Measurements from ENCODE around the gene TTI1.
A peak's percentile ranks its signal among the peaks of the same experiment; 100 is the strongest.
"Not testable (repeated sequence)": the region's sequence is repeated elsewhere in the genome, so short reads cannot be mapped to it uniquely, and the experiment has no call there.

Gene TTI1

DNA sequence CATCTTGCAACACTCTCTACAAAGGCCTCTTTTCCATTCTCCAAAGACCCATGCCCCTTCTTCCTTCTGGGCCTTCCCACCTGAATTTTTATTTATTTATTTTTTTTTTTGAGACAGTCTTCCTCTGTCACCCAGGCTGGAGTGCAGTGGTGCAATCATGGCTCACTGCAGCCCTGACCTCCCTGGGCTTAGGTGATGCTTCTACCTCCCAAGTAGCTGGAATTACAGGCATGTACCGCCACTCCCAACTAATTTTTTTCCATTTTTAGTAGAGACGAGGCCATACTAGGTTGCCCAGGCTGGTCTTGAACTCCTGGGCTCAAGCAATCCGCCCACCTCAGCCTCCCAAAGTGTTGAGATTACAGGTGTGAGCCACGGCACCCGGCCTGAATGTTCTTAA is 23.8 kb downstream of the TTI1 start:
- DNase-seq (ENCODE audit: low spot score), result not testable (repeated sequence)

DNA sequence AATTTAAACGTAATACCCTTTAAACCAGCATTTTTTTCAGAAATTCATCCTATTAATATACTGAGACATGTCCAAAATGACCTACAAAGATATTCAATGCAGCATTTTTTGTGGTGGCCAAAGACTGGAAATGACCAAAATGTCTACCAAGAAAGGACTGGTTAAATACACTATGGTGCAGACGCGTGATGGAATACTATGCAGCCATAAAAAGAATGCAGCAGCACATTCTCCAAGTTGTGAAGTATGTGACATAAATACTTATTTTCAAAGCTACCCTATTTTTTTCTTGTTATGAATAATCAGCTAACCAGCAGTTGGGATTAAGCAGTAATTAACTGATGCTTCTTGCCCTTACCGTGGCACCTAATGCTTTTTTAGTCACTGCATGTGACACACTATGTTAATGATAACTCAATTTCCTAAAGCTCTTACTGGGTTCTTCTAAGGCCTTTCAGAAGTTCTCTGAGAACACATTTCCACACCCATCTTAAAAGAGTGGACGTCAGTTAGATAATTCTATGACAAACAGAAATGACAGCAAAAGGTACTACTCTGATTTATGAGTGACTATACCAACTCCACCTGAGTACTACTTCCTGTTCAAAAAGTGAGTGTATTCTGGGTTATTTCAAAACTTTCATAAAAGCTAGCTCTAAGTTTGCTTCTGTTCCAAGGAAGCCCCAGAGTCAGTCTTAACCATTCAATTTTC is 24.9 kb downstream of the TTI1 start:
- no peak for DNase-seq (ENCODE audit: low spot score)

DNA sequence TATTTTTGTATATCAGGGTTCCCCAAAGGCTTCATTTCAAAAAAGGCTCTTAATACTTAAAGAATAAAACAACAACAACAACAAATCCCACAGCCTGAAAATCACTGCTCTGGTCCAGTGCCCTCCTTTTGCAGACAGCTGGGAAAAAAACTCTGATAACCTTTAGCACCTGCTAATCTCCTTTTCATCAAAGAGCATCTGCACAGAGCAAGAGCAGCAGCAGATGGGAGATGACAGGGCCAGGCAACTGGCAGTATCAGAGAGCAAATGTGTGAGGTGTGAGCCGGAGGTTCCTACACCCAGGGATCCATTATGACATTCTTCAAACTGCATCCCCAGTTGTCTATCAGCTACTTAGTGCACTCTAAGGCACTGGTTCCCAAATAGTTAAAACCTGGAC is 25.7 kb downstream of the TTI1 start:
- no peak for DNase-seq (ENCODE audit: low spot score)

DNA sequence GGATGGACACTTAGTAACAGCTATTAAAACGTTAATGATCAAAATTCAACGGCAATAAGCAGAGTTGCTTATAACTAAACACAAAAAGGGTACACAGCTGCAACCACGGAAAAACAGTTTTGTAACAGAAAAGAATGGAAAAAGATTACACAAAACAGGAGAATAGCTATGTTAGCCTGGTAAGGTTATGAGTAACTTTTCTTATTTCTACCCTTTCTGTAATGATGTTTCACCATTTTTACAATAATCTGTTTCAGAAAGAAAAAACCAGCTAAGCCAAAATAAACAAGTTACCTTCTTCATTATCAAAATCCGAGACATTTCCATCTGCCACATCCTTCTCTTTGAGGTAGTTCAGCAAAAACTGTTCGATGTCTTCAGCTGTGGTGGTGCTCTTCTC is 27.4 kb downstream of the TTI1 start:
- DNase-seq (ENCODE audit: low spot score), result no peak

DNA sequence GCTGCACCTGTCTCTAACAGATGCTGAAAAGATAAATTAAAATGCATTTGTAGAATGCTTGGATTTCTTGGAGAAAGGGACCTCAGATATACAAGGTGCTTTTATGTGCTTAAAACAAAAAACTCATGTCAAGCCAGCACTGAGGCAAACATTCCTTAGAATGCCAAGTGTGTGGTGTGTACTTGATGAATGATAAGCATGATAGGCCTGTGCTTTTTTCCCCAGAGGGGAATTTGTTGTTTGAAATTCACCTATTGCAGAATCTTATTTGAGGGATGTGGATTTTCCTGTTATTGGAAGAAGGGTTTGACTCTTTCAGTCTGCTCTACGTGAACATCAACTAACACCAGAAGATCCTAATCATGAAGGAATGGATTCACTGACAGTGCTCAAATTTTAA is 28.8 kb downstream of the TTI1 start:
- no peak for DNase-seq (ENCODE audit: low spot score)

DNA sequence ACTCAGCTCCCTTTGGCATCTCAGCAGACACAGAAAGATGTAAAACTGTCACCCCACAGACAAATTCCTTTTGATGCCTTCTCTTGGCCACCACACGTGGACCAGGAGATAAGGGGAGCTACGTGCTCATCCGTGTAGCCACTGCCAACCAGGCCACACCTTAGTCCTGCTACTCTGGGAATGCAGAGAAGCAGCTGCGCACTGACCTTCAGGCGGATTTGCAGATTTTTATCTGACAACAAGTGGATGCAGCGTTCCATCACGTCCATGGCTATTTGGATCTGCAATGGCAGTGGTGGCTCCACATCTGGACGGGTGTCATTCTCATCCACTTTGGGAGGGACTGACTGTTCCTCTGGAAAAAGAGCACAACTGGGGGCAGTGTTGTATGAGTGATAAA is 30.8 kb downstream of the TTI1 start:
- DNase-seq (ENCODE audit: low spot score), result no peak

DNA sequence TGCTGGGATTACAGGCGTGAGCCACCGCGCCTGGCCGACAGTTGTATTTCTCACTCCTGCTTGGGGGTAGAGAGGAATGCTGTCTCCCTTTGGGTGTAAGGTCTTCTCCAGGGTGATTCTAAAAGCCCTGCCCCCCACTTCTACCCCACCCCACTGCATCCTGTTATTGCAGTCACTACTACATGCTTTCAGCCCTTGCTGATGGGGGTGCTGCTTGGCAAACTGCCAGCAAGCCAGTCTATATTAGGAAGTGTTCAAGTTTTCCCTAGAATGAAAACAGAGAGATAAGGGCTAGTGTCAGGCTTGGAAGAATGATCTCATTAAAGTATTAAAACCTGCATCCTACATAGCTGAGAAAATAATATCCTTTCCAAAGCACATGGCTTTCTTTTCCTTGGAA is 31.3 kb downstream of the TTI1 start:
- DNase-seq (ENCODE audit: low spot score), result no peak

DNA sequence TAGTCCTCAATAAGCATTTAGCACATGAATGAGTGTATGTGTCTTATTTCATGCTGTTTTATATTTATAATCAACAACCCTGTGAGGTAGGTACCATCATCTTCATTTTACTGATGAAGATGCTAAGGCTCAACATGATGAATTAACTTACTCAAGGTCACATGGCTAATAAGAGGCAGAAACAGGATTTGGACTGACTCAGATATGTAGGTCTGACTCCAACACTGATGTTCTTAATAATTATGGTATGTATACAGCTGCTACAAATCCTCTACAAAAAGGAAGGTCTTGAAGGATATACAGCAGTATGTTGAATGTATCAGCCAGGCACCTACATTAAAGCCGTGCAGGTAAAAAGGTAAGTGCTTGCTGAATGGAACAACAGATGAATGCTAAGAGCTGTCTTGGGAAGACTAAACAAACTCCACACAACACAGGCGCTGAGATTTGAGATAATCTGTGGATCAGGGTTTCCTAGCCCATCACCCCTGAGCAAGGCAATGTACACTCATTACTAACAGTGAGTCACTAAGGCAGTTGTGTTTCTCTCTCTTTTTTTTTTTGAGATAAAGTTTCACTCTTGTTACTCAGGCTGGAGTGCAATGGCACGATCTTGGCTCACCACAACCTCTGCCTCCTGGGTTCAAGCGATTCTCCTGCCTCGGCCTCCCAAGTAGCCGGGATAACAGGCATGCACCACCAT is 31.9 kb downstream of the TTI1 start:
- no peak for DNase-seq (ENCODE audit: low spot score)

DNA sequence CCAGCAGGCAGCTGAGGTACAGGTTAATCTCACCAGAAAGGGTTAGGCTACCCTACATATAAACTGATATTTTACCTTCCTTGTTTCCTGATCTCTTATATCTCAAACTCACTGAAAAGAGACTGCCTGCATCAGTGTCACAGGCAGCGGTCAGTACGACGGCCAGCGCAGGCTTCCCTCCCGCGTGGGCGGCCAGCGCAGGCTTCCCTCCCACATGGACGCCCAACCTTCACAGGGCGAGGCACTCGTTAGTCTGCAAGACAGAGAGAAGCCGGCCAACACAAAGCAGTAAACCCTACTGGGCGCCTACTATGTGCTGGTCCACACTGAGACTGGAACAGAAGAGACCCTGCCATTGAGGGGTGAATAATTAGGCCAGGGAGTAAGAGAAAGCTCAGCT is 33.0 kb downstream of the TTI1 start:
- no peak for DNase-seq (ENCODE audit: low spot score)

DNA sequence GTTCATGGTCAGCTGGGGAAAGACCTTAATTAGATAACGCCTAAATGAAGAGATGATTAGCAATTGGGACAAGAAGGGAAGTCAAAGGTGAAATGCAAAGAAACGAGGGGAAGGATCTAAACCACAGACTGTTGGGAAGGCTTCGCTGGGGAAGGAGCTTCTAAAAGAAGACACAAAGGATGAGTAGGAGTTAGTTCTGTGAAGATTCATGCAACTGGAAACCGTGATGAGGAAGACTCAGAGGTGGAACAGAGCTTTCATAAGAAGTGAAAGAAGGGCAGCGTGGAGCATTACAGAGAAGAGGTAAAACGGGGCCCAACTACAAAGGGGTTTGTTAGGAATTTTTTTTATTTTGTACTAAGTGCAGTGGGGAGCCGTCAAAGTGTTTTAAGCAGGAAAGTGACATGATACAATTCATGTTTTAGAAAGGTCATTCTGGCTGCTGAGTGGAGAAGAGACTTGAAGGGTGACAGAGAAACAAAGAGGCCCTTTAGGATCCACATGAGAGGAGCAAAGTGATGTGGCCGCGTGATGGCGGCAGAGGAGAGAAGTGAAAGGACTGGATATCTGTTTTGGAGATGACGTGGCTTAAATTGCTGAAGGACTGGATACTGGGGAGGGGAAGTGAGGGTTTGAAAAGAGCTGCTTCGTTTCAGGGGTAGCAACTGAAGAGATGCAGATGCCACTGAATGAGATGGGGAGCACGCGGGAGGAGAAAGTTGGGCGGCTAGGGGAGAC is 33.6 kb downstream of the TTI1 start:
- DNase-seq (ENCODE audit: low spot score), result no peak

DNA sequence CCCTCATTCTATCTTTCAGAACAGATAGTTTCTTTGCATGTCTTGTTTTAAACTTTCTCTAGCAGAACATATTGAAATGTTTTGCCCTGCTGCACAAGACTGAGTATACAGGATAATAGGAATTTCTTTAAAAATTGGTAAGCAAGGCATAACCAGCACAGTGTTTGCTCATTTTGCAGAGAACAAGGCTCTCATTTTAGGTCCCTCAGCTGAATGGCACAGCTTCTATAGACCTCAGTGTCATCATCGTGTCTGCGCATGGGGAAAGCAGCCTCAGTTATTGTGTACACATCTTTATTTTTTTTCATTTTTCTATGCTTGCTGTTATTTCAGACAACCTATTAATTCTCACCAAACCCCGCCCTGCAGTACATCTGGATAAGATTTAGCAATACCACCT is 35.7 kb downstream of the TTI1 start:
- no peak for DNase-seq (ENCODE audit: low spot score)

DNA sequence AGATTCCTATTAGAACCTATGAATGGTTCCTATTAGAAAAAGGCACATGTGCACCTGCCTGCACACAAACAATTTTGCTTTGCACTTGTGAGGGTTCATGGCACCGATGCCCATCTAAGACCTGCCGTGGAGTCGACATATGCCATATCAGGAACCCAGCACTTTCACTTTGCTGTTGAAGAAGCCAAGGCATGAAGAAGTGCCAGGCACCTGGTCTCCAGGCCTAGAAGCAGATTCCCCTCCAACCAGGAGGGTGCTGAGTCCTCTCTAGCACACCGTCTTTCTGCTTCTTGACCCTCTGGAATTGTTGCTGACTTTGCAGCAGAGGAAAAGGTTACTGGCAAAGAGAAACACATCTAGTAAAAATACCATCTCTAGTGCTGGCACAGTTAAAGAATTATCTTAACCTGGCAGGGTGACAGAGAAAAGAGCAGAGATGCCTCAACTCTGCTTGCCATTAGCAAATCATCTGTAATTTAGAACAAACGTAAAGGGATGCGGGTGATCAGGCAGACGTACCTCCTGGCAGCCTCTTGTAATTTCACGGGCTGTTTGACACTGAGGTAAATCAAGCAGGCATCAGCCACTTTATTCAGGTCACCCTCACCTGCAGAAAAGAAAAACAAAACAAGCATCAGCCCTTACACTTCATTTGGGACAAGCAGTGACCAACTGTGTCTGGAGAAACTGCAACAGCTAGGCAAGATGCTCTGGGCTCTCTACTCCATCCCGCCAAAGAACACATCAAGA is 37.2 kb downstream of the TTI1 start:
- no peak for DNase-seq (ENCODE audit: low spot score)

DNA sequence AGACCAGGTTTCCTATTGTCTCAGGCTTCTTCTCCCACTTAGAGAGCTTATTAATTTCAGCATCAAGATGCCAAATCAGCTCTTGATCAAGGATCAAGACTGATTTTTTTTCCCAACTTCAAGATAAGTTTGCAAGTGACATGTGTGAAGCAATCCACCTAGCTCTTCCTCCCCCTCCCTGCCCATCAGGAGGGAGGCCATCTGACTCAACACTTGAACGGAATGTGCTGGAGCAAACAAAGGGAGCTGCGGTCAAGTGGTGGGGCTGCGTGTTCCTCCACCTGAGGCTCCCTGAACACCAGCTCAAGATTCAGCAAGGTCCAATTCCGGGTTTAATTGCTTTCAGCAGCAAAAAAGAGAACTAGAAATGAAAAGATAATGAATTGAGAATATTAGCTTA is 38.7 kb downstream of the TTI1 start:
- no peak for DNase-seq (ENCODE audit: low spot score)

DNA sequence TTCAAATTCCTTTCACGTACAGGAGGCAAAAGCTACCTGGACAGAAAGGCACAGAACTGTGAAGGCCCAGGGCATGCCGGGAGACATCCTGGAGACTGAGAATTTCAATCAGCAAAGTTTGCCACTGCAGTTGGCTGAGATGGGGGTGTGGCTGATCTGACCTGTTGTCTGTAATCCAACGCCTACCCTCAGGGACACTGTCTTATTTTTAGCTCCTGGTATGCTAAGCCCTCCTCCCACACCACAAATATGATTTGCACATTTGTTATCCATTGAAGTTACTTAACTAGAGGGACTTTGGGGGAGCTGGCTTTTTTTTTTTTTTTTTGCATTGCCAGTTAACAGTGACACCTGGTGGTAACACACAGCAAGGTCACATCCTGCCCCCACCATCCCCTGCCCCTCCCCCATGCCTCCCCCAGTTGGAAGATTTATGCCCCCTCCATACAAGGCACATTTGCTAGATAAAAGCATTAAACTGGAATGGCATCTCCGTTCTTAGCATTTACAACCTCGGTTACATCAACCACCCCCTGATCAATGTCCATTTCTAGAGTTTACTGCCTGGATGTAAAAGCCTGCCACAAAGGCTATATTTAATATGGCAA is 40.4 kb downstream of the TTI1 start:
- peak; percentile 7 for DNase-seq (ENCODE audit: low spot score)

DNA sequence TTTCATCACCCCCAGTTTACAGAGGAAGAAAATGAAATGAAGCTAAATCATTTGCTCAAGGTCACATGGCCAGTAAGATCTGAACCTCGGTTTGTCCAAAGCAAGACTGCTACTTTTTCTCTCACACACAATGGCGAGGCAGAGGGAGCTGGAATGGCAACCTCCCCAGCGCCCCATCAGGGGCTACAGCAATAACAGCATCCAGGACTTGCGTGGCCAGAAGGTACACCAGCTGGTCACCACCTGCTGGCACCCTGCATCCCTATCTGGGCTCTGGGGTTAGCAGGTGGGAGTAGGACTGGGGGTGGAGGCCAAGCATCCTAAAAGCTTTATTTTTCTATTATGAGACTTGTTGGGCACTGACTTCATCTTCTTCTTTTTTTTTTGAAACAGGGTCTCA is 41.3 kb downstream of the TTI1 start:
- no peak for DNase-seq (ENCODE audit: low spot score)

DNA sequence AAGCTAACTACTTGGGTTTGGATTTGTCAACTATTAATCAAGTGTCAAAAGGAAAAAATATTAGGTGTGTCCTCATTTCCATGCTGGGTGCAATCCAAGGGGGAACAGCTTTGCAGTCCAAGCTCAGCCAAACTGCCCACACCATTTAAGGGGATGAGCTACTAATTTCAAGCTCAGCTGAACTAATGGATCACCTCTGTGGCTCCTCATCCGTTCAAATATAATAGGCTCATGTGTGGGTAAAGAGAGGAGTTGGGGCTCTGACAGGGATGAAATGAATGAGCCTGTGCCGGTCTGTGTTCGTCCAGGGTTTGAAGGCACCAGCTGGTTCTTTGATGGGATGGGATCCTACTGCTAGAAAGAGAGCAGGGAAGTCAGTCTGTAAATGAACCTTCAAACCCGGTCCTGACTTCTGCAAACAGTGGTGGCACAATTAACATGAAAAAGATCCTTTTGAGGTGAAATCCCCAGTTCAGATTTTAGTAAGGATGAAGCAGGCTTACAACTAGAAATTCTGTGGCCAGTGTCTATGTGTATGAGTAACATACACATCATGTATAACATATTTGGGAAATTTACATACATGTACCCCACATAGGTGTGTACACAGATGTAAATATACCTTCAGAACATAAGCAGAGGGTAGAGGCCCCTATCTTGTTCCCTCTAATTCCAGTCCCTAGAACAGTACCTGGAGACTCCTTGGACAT is 41.9 kb downstream of the TTI1 start:
- DNase-seq (ENCODE audit: low spot score), result no peak

DNA sequence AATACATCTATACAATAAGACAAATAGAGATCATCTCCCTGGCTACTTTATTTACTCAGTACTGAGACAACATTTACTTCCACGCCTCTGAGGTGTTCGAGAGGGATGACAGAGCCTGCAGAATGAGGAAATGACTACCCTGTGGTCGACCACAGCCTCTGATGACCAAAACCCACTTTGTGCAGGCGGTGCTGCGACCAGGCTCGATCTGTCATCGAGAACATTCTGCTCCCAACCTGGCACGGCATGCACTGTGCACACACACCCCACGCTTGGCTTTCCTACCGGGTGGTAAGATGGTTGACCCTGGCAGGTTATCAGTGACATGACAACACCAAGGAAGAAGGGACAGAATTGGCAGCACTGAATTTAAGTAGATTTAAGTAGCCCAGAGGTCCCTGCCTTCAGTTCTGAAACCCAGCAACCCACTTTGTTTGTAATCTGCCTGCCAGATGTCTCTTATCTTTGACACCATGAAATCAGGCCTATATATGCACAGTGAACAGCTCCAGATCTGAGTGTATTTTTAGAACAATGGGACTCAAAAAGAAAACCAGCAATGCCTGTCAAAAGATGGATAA is 42.6 kb downstream of the TTI1 start:
- peak; percentile 49 for DNase-seq (ENCODE audit: low spot score)

DNA sequence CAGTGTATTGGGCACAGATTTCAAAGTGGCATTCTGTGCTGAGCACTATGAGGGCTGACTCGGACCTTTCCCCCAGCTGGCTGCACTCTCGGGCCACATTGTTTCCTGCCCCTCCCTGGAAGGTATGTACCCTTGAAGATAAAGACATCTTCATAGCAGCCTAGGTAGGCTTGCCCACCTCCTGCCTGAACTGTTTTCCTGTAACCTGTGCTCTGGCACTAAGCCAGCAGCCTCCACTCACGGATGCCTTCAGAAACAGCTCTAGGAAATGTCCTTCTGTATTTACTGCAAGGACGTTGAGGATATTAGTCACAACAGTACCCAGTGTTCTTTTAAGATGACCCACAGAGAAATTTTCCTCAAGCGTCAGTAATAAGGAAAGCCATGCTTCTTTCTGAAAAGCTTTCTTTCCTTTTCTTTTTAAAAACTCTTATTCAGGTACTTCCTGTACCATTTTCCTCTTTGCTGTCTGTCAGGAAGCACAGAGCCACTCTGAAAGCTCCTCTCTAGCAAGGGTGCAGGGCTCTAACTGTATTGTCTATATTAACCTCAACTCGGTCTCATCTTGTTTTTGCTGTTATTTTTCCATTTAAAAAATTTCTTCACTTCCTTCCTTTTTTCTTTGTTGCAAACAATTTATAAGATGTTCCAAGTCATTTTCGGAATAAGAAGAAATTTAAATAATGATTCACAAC is 43.5 kb downstream of the TTI1 start:
- no peak for DNase-seq (ENCODE audit: low spot score)

DNA sequence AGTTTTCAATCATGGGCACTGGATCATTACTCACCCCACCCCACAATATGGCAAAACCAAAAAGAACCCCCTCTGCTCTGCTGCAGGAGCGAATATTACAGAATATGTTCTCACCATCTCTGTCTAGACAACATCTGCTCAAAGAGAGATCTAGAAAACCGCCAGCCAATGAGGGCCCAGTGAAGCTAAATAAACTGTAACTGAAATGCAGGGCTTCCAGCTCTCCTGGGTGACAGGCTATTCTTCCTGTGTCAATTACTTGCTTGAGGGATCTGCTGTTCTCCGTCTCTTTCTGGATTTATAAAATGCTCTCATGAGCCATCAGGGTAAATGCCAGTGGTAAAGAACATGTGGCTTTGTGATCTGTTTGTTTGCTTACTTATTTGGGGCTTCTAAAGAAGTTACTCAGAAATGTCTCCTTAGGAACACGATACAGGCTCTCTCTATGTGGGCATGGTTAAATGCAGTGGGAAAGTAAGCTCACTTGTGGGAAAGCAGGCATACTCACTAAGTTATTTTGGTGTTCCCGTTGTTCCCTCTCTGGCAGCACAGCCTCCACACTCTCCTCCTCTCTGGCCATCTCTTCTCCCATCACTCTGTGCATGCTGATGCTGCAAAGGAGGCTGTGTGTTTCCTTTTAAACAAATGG is 44.8 kb downstream of the TTI1 start:
- DNase-seq (ENCODE audit: low spot score), result no peak
